Measurements from ENCODE around the gene PCDH18.

The PCDH18 gene

GRCh38 chr4:137531168-137531985 is 917 bp downstream of the PCDH18 start:
- TF ChIP-seq FOXP2 (optimal IDR thresholded peaks at IDR 0.05; ENCODE audit: borderline replicate concordance, extremely low read depth, extremely low read length, insufficient read depth) (no peak), TAF1 (IDR thresholded peaks at IDR 0.05; ENCODE audit: borderline replicate concordance, insufficient read depth, low read length) (no peak), REST (IDR thresholded peaks at IDR 0.05; ENCODE audit: insufficient read depth in 1 of 2, low read depth in 2 of 2, low read length in 2 of 2) (no peak), SIN3A (IDR thresholded peaks at IDR 0.05; ENCODE audit: borderline replicate concordance, insufficient read depth, low read length) (no peak), POLR2AphosphoS5 (IDR thresholded peaks at IDR 0.05; ENCODE audit: low read depth, low read length) (no peak)

GRCh38 chr4:137530176-137530575 is 2.1 kb downstream of the PCDH18 start:
- TF ChIP-seq REST (IDR thresholded peaks at IDR 0.05; ENCODE audit: insufficient read depth in 1 of 2, low read depth in 2 of 2, low read length in 2 of 2) (no peak), POLR2AphosphoS5 (IDR thresholded peaks at IDR 0.05; ENCODE audit: low read depth, low read length) (no peak), SIN3A (IDR thresholded peaks at IDR 0.05; ENCODE audit: borderline replicate concordance, insufficient read depth, low read length) (no peak; the same call in 1 of the 2 replicates), FOXP2 (optimal IDR thresholded peaks at IDR 0.05; ENCODE audit: borderline replicate concordance, extremely low read depth, extremely low read length, insufficient read depth) (no peak), TAF1 (IDR thresholded peaks at IDR 0.05; ENCODE audit: borderline replicate concordance, insufficient read depth, low read length) (no peak)

GRCh38 chr4:137529432-137529831 is 2.9 kb downstream of the PCDH18 start:
- TF ChIP-seq REST (IDR thresholded peaks at IDR 0.05; ENCODE audit: insufficient read depth in 1 of 2, low read depth in 2 of 2, low read length in 2 of 2) (0 out of 4 replicates have a peak, but pooled peaks of 1 of the 2 experiments have one; percentile 13), TAF1 (IDR thresholded peaks at IDR 0.05; ENCODE audit: borderline replicate concordance, insufficient read depth, low read length) (no peak), SIN3A (IDR thresholded peaks at IDR 0.05; ENCODE audit: borderline replicate concordance, insufficient read depth, low read length) (peak; percentile 82; the same call in 1 of the 2 replicates)

GRCh38 chr4:137528673-137529072 is 3.6 kb downstream of the PCDH18 start:
- TF ChIP-seq POLR2AphosphoS5 (IDR thresholded peaks at IDR 0.05; ENCODE audit: low read depth, low read length) (no peak), SIN3A (IDR thresholded peaks at IDR 0.05; ENCODE audit: borderline replicate concordance, insufficient read depth, low read length) (0 out of 2 replicates have a peak, but pooled peaks have one; percentile 37), REST (IDR thresholded peaks at IDR 0.05; ENCODE audit: insufficient read depth in 1 of 2, low read depth in 2 of 2, low read length in 2 of 2) (no peak), FOXP2 (optimal IDR thresholded peaks at IDR 0.05; ENCODE audit: borderline replicate concordance, extremely low read depth, extremely low read length, insufficient read depth) (no peak), TAF1 (IDR thresholded peaks at IDR 0.05; ENCODE audit: borderline replicate concordance, insufficient read depth, low read length) (no peak)
